Measurements from ENCODE around the gene POGLUT2.

The POGLUT2 gene

DNA sequence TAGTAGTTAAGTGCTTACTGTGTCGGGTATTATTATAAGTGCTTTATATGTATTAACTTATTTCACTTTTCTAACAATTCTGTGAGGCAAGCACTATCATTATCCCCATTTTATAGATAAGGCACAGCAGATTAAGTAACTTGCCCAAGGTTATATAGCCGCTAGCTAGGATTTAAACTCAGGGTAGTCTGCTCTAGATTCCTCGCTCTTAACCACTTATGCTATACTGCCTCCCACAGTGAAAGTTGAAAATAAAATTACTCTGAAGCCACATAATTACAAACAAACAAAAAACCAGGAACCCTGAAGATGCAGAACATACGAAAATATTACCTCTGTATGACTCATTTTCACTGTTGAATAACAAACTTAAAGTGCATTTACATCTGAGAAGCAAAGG lies 29.1 kb downstream of the POGLUT2 start:
- no peak for DNase-seq (ENCODE audit: low read depth in 2 of 2)

DNA sequence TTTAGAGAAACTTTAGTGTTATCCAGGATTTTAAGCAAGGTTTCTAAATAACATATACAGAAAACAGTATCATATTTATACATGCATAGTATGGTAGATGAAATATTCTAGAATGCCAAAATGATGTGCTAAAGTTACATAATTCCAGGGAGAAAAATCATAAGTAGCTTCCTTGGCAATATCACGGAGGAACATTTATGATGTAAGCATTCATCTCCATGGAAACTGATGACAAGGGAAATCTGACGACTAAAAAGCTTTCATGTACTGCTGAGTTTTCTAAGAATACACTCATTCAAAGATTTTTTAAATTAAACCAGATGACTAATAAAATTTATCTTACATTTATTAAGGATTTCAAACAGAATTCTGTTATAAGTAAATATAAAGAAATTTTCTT lies 29.9 kb downstream of the POGLUT2 start:
- DNase-seq (ENCODE audit: low read depth in 2 of 2), result no peak

DNA sequence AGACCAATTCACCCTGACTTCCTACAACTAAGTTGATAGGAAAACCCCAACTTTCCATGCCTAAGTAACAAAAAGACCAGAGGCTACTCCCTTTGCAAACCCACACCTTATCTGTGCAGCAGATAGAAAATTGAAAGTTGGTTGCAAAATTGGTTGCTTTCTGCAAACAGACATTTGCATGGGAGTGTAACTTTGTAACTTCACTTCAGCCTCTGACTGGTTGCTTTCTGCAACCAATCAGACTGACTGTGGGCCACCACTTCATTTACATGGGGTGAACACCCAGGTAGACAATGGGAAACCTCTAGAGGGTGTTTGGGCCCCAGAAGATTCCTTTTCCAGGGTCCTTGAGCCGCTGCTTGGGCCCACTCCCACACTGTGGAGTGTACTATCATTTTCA lies 35.0 kb downstream of the POGLUT2 start:
- no peak for DNase-seq (ENCODE audit: low read depth in 2 of 2)

DNA sequence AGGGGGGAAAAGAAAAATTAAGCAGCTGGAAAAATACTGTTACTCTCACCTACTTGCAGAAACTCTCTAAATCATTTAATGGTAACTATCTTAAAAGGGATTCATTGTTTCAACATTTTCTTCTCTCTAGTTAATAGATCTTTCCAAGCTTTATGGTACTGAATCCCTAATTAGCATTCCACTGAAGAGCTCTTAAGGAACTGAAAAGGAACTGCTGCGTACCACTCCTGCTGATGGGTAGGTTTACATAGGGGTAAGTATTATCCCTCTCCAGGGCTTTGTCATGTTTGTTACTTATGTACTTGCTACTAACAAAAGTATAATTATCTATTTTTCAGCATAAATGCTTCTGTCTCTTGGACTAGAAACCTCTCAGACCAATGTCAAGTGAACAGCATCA lies 37.7 kb downstream of the POGLUT2 start:
- no peak for DNase-seq (ENCODE audit: low read depth in 2 of 2)

DNA sequence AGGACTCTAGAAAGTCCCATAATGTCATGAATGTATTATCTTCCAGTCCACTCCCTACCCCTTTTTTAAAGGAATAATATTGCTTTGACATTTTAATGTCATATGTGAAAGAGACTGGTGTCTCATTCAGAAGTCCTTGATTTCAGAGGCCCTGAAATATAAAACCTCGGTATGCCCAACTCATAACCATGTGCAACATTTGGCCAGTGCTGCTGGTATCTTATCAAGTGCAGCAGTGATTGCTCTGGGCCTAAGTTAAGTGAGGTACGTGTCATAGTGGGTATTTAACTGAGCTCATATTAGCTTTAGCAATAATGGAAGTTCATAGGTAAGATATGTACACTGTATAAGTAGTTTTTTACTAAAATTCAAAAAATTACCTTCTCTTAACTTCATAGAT lies 39.9 kb downstream of the POGLUT2 start:
- no peak for DNase-seq (ENCODE audit: low read depth in 2 of 2)

DNA sequence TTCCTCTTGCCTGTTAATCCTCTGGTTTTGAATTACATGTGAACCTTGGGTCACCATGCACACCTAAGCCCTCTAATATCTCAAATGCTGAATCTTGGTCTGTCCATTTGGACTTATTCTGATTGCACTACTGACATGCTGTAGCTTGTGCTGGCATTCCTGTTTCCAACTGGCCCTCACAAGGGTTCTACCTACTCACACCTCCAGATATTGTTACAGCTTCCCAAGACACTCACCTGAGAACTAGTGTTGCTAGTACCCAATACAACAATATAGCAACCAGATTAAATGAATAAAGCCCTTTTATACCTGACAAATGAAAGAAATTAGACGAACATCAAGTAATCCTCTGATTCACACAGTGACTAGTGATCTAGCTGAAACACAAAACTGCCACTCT lies 41.8 kb downstream of the POGLUT2 start:
- DNase-seq (ENCODE audit: low read depth in 2 of 2), result no peak

DNA sequence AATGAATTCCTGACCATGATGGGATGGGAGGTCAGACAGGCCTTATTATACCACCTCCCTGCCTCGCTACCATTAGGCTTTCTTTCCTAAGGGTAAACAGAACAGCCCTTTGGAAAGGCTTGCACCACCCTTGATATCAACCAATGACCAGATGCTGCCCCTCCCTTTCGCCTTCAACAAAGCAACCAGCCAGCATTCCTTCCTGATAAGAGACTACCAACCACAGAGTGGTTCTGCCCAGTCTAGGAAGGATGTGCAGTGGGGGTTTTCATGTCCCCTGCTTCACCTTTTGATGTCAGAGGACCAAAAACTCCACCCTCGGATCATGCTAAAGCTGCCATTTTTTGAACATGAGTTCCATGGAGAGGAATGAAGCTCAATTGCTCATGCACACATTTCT lies 46.9 kb downstream of the POGLUT2 start:
- no peak for DNase-seq (ENCODE audit: low read depth in 2 of 2)

DNA sequence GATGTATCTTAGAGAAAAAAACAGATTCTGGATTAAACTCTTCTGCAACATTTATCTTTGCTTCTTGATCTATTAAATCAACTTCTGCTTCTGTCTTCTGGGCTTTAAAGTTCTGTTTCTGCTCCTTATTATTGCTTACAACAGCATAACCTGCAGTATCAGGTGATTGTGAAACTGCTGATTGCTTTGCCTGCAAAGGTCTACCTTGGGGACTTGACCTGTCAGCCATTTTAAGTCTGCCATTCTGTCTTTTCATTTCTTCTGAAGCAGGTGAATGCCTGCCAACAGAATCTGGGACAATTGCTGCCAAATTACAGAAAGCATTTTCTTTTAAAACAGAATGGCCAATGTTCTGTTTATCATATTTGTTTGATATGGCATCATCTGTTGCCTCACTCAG lies 56.3 kb downstream of the POGLUT2 start:
- DNase-seq (ENCODE audit: low read depth in 2 of 2), result no peak

DNA sequence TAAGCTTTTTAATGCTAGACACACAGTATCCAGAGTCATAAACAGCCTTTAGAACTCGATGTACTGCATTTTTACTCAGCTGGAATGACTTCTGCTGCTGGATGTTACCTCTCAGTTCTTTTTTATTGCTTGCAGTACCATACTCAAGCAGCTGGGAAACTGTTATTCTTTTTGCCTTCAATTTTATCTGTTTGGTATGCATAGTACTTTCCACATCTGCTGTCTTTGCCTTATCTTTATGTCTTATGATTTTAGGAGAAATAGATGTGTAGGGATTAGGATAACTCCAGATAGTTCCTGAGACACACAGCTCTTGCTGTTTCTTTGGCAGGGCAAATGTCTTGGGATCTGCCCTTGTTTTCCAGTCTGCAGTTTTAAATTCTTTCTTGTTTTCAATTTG lies 56.7 kb downstream of the POGLUT2 start:
- no peak for DNase-seq (ENCODE audit: low read depth in 2 of 2)

All from stimulated activated CD4-positive, alpha-beta T cell treated with anti-CD3 and anti-CD28 coated beads, Interleukin-1b, Interleukin-23, amount 100 ng/mL, for 4 hours (primary cell).